Measurements from ENCODE around the gene MXRA7.

DNA sequence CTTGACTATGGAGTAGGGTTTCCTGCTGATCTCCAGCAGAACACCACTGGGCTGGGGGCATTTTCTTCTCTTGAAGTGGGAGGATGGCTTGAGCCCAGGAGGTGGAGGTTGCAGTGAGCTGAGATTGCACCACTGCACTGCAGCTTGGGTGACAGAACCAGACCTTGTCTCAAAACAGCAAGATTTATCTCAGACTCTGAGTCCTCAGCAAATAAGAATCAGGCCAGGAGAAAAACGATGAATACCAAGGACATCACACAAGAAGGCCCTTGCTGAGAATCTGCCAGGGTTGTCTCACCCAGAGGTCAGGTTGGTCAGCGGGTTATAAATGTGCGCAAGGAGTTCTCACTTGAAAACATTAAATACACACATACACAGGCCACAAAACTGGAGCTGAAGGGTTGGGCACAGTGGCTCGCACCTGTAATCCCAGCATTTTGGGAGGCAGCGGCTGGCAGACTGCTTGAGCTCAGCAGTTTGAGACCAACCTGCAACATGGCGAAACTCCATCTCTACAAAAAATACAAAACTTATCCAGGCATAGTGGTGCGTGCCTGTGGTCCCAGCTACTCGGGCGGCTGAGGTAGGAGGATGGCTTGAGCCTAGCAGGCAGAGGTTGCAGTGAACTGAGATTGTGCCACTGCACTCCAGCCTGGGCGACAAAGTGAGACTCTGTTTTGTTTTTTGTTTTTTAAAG, 7.7 kb downstream of the MXRA7 start:
- TF ChIP-seq, protein P1, sequence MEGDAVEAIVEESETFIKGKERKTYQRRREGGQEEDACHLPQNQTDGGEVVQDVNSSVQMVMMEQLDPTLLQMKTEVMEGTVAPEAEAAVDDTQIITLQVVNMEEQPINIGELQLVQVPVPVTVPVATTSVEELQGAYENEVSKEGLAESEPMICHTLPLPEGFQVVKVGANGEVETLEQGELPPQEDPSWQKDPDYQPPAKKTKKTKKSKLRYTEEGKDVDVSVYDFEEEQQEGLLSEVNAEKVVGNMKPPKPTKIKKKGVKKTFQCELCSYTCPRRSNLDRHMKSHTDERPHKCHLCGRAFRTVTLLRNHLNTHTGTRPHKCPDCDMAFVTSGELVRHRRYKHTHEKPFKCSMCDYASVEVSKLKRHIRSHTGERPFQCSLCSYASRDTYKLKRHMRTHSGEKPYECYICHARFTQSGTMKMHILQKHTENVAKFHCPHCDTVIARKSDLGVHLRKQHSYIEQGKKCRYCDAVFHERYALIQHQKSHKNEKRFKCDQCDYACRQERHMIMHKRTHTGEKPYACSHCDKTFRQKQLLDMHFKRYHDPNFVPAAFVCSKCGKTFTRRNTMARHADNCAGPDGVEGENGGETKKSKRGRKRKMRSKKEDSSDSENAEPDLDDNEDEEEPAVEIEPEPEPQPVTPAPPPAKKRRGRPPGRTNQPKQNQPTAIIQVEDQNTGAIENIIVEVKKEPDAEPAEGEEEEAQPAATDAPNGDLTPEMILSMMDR (IDR thresholded peaks at IDR 0.05), result no peak
- TF ChIP-seq POLR2AphosphoS5 (IDR thresholded peaks at IDR 0.05), result no peak
- no peak for TF ChIP-seq POLR2A (IDR thresholded peaks at IDR 0.05)
